SH-SY5Y (cell line): Measurements from ENCODE around the gene LMCD1.

Source experiments
- GATA2 ChIP-seq: IDR thresholded peaks from 2 replicates; pipeline ENCODE4 v1.6.1; 2011; ENCODE audit warnings: mild to moderate bottlenecking, low read depth, low read length
- GATA3 ChIP-seq: IDR thresholded peaks from 2 replicates; pipeline ENCODE4 v1.6.1; 2011; ENCODE audit warnings: low read depth, mild to moderate bottlenecking, low read length, moderate library complexity

DNA sequence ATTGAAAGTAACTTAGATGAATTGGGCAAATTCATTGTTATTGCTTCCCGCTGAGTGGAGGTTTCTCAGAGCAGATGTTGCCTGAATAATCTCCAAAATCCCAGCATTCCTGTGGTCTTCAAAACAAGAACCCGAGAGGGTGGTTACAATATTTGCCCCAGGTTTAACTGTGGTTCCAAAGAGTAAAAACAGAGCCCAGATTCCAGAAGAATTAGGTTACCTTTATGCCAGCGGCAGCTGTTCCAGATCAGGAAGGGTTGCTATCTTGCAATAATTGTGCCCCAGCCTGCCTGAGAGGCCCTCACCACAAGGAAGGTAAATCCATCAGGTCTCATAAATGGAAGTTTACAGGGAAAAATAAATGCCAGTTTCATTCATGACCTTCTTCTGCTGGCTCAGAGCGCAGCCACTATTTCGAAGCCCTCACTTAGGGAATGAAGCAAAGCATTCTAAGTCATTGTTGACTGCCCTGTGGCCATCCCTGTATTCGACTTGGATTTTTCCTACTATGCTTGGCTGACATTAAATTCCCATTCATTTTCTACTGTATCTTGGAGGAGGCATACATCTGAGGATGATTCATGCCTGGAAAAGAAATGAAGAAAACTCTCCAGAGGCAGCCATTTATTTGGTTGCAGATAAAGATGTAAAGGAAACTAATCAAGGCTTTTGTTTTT, 88.4 kb downstream of the LMCD1 start:
- no peak for TF ChIP-seq GATA2
- TF ChIP-seq GATA3: no peak
